ENCODE results near the gene DIRAS1.

- TF ChIP-seq, protein P1, sequence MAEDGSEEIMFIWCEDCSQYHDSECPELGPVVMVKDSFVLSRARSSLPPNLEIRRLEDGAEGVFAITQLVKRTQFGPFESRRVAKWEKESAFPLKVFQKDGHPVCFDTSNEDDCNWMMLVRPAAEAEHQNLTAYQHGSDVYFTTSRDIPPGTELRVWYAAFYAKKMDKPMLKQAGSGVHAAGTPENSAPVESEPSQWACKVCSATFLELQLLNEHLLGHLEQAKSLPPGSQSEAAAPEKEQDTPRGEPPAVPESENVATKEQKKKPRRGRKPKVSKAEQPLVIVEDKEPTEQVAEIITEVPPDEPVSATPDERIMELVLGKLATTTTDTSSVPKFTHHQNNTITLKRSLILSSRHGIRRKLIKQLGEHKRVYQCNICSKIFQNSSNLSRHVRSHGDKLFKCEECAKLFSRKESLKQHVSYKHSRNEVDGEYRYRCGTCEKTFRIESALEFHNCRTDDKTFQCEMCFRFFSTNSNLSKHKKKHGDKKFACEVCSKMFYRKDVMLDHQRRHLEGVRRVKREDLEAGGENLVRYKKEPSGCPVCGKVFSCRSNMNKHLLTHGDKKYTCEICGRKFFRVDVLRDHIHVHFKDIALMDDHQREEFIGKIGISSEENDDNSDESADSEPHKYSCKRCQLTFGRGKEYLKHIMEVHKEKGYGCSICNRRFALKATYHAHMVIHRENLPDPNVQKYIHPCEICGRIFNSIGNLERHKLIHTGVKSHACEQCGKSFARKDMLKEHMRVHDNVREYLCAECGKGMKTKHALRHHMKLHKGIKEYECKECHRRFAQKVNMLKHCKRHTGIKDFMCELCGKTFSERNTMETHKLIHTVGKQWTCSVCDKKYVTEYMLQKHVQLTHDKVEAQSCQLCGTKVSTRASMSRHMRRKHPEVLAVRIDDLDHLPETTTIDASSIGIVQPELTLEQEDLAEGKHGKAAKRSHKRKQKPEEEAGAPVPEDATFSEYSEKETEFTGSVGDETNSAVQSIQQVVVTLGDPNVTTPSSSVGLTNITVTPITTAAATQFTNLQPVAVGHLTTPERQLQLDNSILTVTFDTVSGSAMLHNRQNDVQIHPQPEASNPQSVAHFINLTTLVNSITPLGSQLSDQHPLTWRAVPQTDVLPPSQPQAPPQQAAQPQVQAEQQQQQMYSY (CRISPR knock-in tag; IDR thresholded peaks at IDR 0.05): no peak
- TF ChIP-seq, protein P2, sequence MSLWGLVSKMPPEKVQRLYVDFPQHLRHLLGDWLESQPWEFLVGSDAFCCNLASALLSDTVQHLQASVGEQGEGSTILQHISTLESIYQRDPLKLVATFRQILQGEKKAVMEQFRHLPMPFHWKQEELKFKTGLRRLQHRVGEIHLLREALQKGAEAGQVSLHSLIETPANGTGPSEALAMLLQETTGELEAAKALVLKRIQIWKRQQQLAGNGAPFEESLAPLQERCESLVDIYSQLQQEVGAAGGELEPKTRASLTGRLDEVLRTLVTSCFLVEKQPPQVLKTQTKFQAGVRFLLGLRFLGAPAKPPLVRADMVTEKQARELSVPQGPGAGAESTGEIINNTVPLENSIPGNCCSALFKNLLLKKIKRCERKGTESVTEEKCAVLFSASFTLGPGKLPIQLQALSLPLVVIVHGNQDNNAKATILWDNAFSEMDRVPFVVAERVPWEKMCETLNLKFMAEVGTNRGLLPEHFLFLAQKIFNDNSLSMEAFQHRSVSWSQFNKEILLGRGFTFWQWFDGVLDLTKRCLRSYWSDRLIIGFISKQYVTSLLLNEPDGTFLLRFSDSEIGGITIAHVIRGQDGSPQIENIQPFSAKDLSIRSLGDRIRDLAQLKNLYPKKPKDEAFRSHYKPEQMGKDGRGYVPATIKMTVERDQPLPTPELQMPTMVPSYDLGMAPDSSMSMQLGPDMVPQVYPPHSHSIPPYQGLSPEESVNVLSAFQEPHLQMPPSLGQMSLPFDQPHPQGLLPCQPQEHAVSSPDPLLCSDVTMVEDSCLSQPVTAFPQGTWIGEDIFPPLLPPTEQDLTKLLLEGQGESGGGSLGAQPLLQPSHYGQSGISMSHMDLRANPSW (CRISPR knock-in tag; conservative IDR thresholded peaks at IDR 0.05; ENCODE audit: low read depth): no peak
- TF ChIP-seq, protein P3, sequence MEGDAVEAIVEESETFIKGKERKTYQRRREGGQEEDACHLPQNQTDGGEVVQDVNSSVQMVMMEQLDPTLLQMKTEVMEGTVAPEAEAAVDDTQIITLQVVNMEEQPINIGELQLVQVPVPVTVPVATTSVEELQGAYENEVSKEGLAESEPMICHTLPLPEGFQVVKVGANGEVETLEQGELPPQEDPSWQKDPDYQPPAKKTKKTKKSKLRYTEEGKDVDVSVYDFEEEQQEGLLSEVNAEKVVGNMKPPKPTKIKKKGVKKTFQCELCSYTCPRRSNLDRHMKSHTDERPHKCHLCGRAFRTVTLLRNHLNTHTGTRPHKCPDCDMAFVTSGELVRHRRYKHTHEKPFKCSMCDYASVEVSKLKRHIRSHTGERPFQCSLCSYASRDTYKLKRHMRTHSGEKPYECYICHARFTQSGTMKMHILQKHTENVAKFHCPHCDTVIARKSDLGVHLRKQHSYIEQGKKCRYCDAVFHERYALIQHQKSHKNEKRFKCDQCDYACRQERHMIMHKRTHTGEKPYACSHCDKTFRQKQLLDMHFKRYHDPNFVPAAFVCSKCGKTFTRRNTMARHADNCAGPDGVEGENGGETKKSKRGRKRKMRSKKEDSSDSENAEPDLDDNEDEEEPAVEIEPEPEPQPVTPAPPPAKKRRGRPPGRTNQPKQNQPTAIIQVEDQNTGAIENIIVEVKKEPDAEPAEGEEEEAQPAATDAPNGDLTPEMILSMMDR (IDR thresholded peaks at IDR 0.05): no peak
- TF ChIP-seq, protein P4, sequence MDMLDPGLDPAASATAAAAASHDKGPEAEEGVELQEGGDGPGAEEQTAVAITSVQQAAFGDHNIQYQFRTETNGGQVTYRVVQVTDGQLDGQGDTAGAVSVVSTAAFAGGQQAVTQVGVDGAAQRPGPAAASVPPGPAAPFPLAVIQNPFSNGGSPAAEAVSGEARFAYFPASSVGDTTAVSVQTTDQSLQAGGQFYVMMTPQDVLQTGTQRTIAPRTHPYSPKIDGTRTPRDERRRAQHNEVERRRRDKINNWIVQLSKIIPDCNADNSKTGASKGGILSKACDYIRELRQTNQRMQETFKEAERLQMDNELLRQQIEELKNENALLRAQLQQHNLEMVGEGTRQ (CRISPR knock-in tag; IDR thresholded peaks at IDR 0.05): no peak
- TF ChIP-seq SMAD3 (CRISPR knock-in tag; IDR thresholded peaks at IDR 0.05; ENCODE audit: borderline replicate concordance): no peak
- TF ChIP-seq, protein P5, sequence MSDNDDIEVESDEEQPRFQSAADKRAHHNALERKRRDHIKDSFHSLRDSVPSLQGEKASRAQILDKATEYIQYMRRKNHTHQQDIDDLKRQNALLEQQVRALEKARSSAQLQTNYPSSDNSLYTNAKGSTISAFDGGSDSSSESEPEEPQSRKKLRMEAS (CRISPR knock-in tag; IDR thresholded peaks at IDR 0.05): no peak
- TF ChIP-seq ETV6 (CRISPR knock-in tag; IDR thresholded peaks at IDR 0.05): no peak
- TF ChIP-seq, protein P6, sequence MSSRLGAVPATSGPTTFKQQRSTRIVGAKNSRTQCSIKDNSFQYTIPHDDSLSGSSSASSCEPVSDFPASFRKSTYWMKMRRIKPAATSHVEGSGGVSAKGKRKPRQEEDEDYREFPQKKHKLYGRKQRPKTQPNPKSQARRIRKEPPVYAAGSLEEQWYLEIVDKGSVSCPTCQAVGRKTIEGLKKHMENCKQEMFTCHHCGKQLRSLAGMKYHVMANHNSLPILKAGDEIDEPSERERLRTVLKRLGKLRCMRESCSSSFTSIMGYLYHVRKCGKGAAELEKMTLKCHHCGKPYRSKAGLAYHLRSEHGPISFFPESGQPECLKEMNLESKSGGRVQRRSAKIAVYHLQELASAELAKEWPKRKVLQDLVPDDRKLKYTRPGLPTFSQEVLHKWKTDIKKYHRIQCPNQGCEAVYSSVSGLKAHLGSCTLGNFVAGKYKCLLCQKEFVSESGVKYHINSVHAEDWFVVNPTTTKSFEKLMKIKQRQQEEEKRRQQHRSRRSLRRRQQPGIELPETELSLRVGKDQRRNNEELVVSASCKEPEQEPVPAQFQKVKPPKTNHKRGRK (CRISPR knock-in tag; IDR thresholded peaks at IDR 0.05; ENCODE audit: borderline replicate concordance): no peak
- TF ChIP-seq GABPB1 (CRISPR knock-in tag; IDR thresholded peaks at IDR 0.05): no peak
- no peak for TF ChIP-seq RELA (CRISPR knock-in tag; IDR thresholded peaks at IDR 0.05; ENCODE audit: borderline replicate concordance)
- TF ChIP-seq ZBTB43 (CRISPR knock-in tag; IDR thresholded peaks at IDR 0.05): no peak
- no peak for TF ChIP-seq NR2C2 (CRISPR knock-in tag; IDR thresholded peaks at IDR 0.05)
- TF ChIP-seq NR1H2 (CRISPR knock-in tag; IDR thresholded peaks at IDR 0.05): no peak
Measured at GRCh38 chr19:2750808-2751437, 29.8 kb upstream of the DIRAS1 start.

Data from WTC11 (cell line).